AG08395 (cell line): ENCODE data around the gene U2SURP.
A peak's percentile ranks its signal among the peaks of the same experiment; 100 is the strongest.
"Not testable (repeated sequence)": the region's sequence is repeated elsewhere in the genome, so short reads cannot be mapped to it uniquely, and the experiment has no call there.

Source experiments
- DNase-seq: peaks from one replicate; pipeline ENCODE4 v3.0.0; 2012; ENCODE audit warnings: mixed read lengths, low spot score

U2SURP gene

GRCh38 chr3:142976621-142977398 lies 24.6 kb upstream of the U2SURP start:
- DNase-seq: peak; percentile 93

- no peak for DNase-seq
Measured at GRCh38 chr3:142977399-142977728, 24.0 kb upstream of the U2SURP start.

GRCh38 chr3:142981108-142981507 lies 20.3 kb upstream of the U2SURP start:
- DNase-seq: no peak

GRCh38 chr3:142982038-142982773 lies 19.2 kb upstream of the U2SURP start:
- DNase-seq: no peak

- no peak for DNase-seq
Measured at GRCh38 chr3:142983318-142983717, 18.1 kb upstream of the U2SURP start.

- DNase-seq: no peak
Measured at GRCh38 chr3:142984255-142984654, 17.1 kb upstream of the U2SURP start.

GRCh38 chr3:142987080-142987700 lies 14.2 kb upstream of the U2SURP start:
- peak; percentile 57 for DNase-seq

GRCh38 chr3:142987707-142988106 lies 13.7 kb upstream of the U2SURP start:
- no peak for DNase-seq

- not testable (repeated sequence) for DNase-seq
Measured at GRCh38 chr3:142988221-142988620, 13.1 kb upstream of the U2SURP start.

GRCh38 chr3:142988826-142989225 lies 12.5 kb upstream of the U2SURP start:
- not testable (repeated sequence) for DNase-seq

- no peak for DNase-seq
Measured at GRCh38 chr3:142990721-142991120, 10.6 kb upstream of the U2SURP start.

GRCh38 chr3:142992323-142992722 lies 9.0 kb upstream of the U2SURP start:
- DNase-seq: no peak

GRCh38 chr3:142993958-142994442 lies 7.4 kb upstream of the U2SURP start:
- DNase-seq: peak; percentile 76

- DNase-seq: no peak
Measured at GRCh38 chr3:142997330-142997729, 4.0 kb upstream of the U2SURP start.

GRCh38 chr3:142998439-142998838 lies 2.9 kb upstream of the U2SURP start:
- DNase-seq: no peak

- DNase-seq: no peak
Measured at GRCh38 chr3:142999881-143000280, 1.5 kb upstream of the U2SURP start.

- DNase-seq: peak; percentile 30
Measured at GRCh38 chr3:143000528-143000927, 842 bp upstream of the U2SURP start.

- no peak for DNase-seq
Measured at GRCh38 chr3:143001034-143001368, 369 bp upstream of the U2SURP start.

GRCh38 chr3:143002083-143002712 lies 828 bp downstream of the U2SURP start:
- peak; percentile 26 for DNase-seq

GRCh38 chr3:143002727-143003126 lies 1.4 kb downstream of the U2SURP start:
- DNase-seq: no peak

GRCh38 chr3:143004823-143005222 lies 3.5 kb downstream of the U2SURP start:
- DNase-seq: no peak

- no peak for DNase-seq
Measured at GRCh38 chr3:143010024-143010423, 8.7 kb downstream of the U2SURP start.

GRCh38 chr3:143011705-143012104 lies 10.3 kb downstream of the U2SURP start:
- DNase-seq: no peak
